H1 (cell line): ENCODE results near the gene NLGN4X. TPM values are rescaled to one million over a fixed set of nuclear protein-coding genes. Genes with fewer than 3 reads are reported as not detected.

ENCODE experiments used
- CHD7 ChIP-seq: fragments of 300-600 bp; sonication (generic); IDR thresholded peaks from 2 replicates; pipeline ENCODE4 v1.7.1; 2012; ENCODE audit warnings: low read length, moderate library complexity, mild to moderate bottlenecking, inconsistent platforms; ENCODE audit not compliant: insufficient replicate concordance
- EZH2 ChIP-seq: fragments of 200-600 bp; sonication (generic); IDR thresholded peaks from 2 replicates; pipeline ENCODE4 v1.7.1; 2012; ENCODE audit warnings: low read depth, mild to moderate bottlenecking, moderate library complexity, low read length, inconsistent platforms; ENCODE audit not compliant: severe bottlenecking
- GABPA ChIP-seq: IDR thresholded peaks from 2 replicates; pipeline ENCODE4 v1.6.1; 2011; ENCODE audit warnings: mild to moderate bottlenecking, low read length, moderate library complexity, borderline replicate concordance; ENCODE audit not compliant: insufficient read depth
- HDAC2 ChIP-seq, 2 experiments: fragments of 300-600 bp in 1 of 2; sonication (generic) in 1 of 2; IDR thresholded peaks; 2 replicates each; pipeline ENCODE4 v1.6.1; 2011 to 2012; ENCODE audit warnings: low read depth in 2 of 2, low read length in 2 of 2, mild to moderate bottlenecking in 2 of 2, moderate library complexity in 2 of 2, borderline replicate concordance in 1 of 2, inconsistent platforms in 1 of 2
- JUN ChIP-seq: IDR thresholded peaks from 2 replicates; pipeline ENCODE4 v1.6.1; 2011; ENCODE audit warnings: low read depth, mild to moderate bottlenecking, improper control_type of control experiment, low read length
- MAX ChIP-seq: IDR thresholded peaks from 2 replicates; pipeline ENCODE4 v1.6.1; 2012; ENCODE audit warnings: inconsistent platforms
- SP4 ChIP-seq: IDR thresholded peaks from 2 replicates; pipeline ENCODE4 v1.6.1; 2012; ENCODE audit warnings: low read length, inconsistent platforms
- SUZ12 ChIP-seq: fragments of 200-600 bp; sonication (generic); IDR thresholded peaks from 2 replicates; pipeline ENCODE4 v1.6.1; 2012; ENCODE audit warnings: mild to moderate bottlenecking, inconsistent platforms, low read length, moderate library complexity, mixed read lengths
- TAF7 ChIP-seq: optimal IDR thresholded peaks from 2 replicates; pipeline ENCODE3; 2011; ENCODE audit warnings: low read depth, mild to moderate bottlenecking, inconsistent platforms, low read length, moderate library complexity, borderline replicate concordance
- YY1 ChIP-seq: IDR thresholded peaks from 2 replicates; pipeline ENCODE4 v1.6.1; 2011; ENCODE audit warnings: low read depth, mild to moderate bottlenecking, low read length
- ZNF274 ChIP-seq: IDR thresholded peaks from 2 replicates; pipeline ENCODE4 v1.7.0; 2012; ENCODE audit warnings: low read length, borderline replicate concordance; ENCODE audit errors: extremely low read depth
- polyA plus RNA-seq, 7 experiments: library from polyadenylated mRNA; depleted of rRNA in 3 of 7; stranded (reverse) in 5 of 7; unstranded in 2 of 7; fragments of >200 nt in 5 of 7; fragments of 200-250 nt in 2 of 7; gene quantifications; 1 replicate in 5 of 7; 2 replicates in 1 of 7; 4 replicates in 1 of 7; pipeline versions ENCODE4 v1.2.1 to v1.2.3, GENCODE V29; 2011 to 2013; ENCODE audit warnings: missing spikeins in 2 of 7, mixed read lengths in 2 of 7
- total RNA-seq: library from RNA; stranded (reverse); fragmentation: NEBNext Ultra II Directional; extraction: Animal tissue kit (Norgen Biotek cat#: 25700); gene quantifications from 2 replicates; pipeline ENCODE4 v1.2.1, GENCODE V29; 2021

NLGN4X gene
- total and polyA plus RNA-seq, 2 of the 8 experiments (the other 6 are each of a cell fraction or from before 2014, with no cell fraction given), result 104 to 124 TPM

- TF ChIP-seq CHD7 (no peak), TAF7 (no peak), EZH2 (no peak), MAX (no peak), ZNF274 (no peak), SP4 (no peak), JUN (no peak), HDAC2 (IDR thresholded peaks at IDR 0.05; ENCODE audit: borderline replicate concordance in 1 of 2, low read depth in 2 of 2, low read length in 2 of 2) (no peak), GABPA (no peak), YY1 (no peak), SUZ12 (no peak)
These were observed 252.3 kb downstream of the NLGN4X start (continued) for GRCh38 chrX:5976332-5976731.
